ENCODE results near the gene SERPINB1. TPM values are rescaled to one million over a fixed set of nuclear protein-coding genes. Genes with fewer than 3 reads are reported as not detected.

The SERPINB1 gene
- total and polyA plus RNA-seq, 10 of the 15 experiments (the other 5 are each of a cell fraction or from before 2014, with no cell fraction given) = 0.45 to 2.4 (median 0.83) TPM

- TF ChIP-seq DPF2 (IDR thresholded peaks at IDR 0.05) (peak; percentile 95), USF2 (IDR thresholded peaks at IDR 0.05; ENCODE audit: borderline replicate concordance, low read depth, low read length) (no peak), NR2C2 (IDR thresholded peaks at IDR 0.05; ENCODE audit: borderline replicate concordance, control insufficient read depth, insufficient read length, low read depth) (no peak), CREM (IDR thresholded peaks at IDR 0.05; ENCODE audit: low read depth) (no peak), IKZF1 (conservative IDR thresholded peaks at IDR 0.05) (peak; percentile 71), BACH1 (IDR thresholded peaks at IDR 0.05; ENCODE audit: borderline replicate concordance) (peak; percentile 76; the same call in 1 of the 2 replicates), MEF2B (IDR thresholded peaks at IDR 0.05; ENCODE audit: partially characterized antibody, poor library complexity, severe bottlenecking) (peak; percentile 38), IRF4 (IDR thresholded peaks at IDR 0.05; ENCODE audit: low read depth, low read length) (peak; percentile 67; the same call in 1 of the 2 replicates), WRNIP1 (IDR thresholded peaks at IDR 0.05; ENCODE audit: borderline replicate concordance, low read depth, low read length) (no peak), NKRF (conservative IDR thresholded peaks at IDR 0.05) (0 out of 2 replicates have a peak, but pooled peaks have one; percentile 5), FOXK2 (IDR thresholded peaks at IDR 0.05) (no peak), ATF2 (IDR thresholded peaks at IDR 0.05; ENCODE audit: low read length) (no peak), RELB (IDR thresholded peaks at IDR 0.05; ENCODE audit: low read depth) (peak; percentile 36; the same call in 1 of the 2 replicates), BCL3 (IDR thresholded peaks at IDR 0.05; ENCODE audit: borderline replicate concordance, insufficient read depth, low read depth, low read length, poor library complexity, severe bottlenecking) (no peak), EP300 (IDR thresholded peaks at IDR 0.05; ENCODE audit: borderline replicate concordance in 1 of 2, control insufficient read depth in 1 of 2, low read depth in 2 of 2, low read length in 2 of 2) (peak in 1 of 2 experiments; percentile 61; a peak in 1 of 4 replicates), BMI1 (IDR thresholded peaks at IDR 0.05; ENCODE audit: borderline replicate concordance) (peak; percentile 55; the same call in 1 of the 2 replicates), NR2F1 (conservative IDR thresholded peaks at IDR 0.05) (peak; percentile 39; the same call in 1 of the 2 replicates)
Measured at GRCh38 chr6:2881423-2881822, 39.8 kb upstream of the SERPINB1 start (continued).
